ENCODE measurements around the gene DNAH11.

DNA sequence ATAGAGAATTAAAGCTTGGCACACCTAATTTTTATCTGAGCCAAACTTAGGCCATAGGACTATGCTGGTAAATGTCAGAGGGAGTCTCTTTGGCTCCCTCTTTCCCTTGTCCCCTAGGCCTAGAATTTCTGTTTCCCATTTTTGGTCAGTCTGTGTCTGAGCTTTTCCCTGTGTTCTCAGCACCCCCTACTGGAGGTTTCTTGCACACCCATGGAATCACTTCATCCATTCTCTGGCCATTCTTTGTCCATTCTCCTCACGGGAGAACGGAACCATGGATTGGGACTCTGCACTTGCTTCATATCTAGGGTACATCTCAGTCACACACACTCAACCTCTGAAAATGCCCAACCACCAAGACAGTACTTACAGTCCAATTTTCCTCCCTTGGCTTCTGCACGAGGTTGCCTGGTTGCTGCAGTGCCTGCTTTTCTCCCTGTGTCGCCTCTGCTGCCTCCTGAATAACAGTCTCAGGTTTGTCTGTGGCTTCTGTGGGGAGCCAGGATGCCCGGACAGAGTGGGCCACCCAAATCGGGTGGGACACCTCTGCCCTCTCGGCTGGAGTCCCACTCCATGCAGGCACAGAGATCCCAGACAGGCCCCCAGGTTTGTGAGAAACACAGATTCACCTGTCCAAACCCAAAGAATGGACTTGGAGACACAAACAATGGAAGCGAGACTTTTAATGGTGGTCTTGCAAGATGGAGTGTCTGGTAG, 35.1 kb upstream of the DNAH11 start:
- TF ChIP-seq, protein P1, sequence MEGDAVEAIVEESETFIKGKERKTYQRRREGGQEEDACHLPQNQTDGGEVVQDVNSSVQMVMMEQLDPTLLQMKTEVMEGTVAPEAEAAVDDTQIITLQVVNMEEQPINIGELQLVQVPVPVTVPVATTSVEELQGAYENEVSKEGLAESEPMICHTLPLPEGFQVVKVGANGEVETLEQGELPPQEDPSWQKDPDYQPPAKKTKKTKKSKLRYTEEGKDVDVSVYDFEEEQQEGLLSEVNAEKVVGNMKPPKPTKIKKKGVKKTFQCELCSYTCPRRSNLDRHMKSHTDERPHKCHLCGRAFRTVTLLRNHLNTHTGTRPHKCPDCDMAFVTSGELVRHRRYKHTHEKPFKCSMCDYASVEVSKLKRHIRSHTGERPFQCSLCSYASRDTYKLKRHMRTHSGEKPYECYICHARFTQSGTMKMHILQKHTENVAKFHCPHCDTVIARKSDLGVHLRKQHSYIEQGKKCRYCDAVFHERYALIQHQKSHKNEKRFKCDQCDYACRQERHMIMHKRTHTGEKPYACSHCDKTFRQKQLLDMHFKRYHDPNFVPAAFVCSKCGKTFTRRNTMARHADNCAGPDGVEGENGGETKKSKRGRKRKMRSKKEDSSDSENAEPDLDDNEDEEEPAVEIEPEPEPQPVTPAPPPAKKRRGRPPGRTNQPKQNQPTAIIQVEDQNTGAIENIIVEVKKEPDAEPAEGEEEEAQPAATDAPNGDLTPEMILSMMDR (conservative IDR thresholded peaks at IDR 0.05) = peak; percentile 86
- no peak for TF ChIP-seq ZFX (IDR thresholded peaks at IDR 0.05)

Measured in C4-2B (cell line).